Ectodermal cell (in vitro differentiated cells): ENCODE data around the gene SPNS2.

ENCODE experiments used
- H3K27ac ChIP-seq: 2 replicates; pipeline ENCODE4 v1.7.0; 2013; ENCODE audit warnings: mild to moderate bottlenecking, low read depth, low read length; ENCODE audit not compliant: insufficient read depth, poor library complexity, severe bottlenecking
- H3K27me3 ChIP-seq: 2 replicates; pipeline ENCODE4 v1.7.0; 2013; ENCODE audit warnings: mild to moderate bottlenecking, low read length; ENCODE audit not compliant: insufficient read depth, control insufficient read depth, poor library complexity, severe bottlenecking
- H3K36me3 ChIP-seq: one replicate; pipeline ENCODE4 v1.7.0; 2013; ENCODE audit warnings: low read length; ENCODE audit not compliant: control insufficient read depth, insufficient read depth
- H3K4me1 ChIP-seq: one replicate; pipeline ENCODE4 v1.7.0; 2013; ENCODE audit warnings: low read length; ENCODE audit not compliant: control insufficient read depth, insufficient read depth
- H3K4me3 ChIP-seq: 2 replicates; pipeline ENCODE4 v1.7.0; 2013; ENCODE audit warnings: low read depth, low read length, control low read depth; ENCODE audit not compliant: insufficient read depth
- H3K9me3 ChIP-seq: 2 replicates; pipeline ENCODE4 v1.7.0; 2013; ENCODE audit warnings: mild to moderate bottlenecking, low read length, moderate library complexity; ENCODE audit not compliant: control insufficient read depth
- WGBS, 2 experiments: methylation state at CpG; one replicate each; pipeline ENCODE4 v1.1.7; 2013; ENCODE audit warnings: missing lambda C conversion rate in 2 of 2; 5-methylcytosine and 5-hydroxymethylcytosine counted together

Gene SPNS2

GRCh38 chr17:4505187-4505586, 6.5 kb downstream of the SPNS2 start:
- 88 to 89% methylated on average over 5 of the region's 5 CpGs for WGBS, 2 experiments
- Histone ChIP-seq H3K9me3 (no peaks in the 10 kb centered on the region), H3K27ac (no peak overlapping the region)

DNA sequence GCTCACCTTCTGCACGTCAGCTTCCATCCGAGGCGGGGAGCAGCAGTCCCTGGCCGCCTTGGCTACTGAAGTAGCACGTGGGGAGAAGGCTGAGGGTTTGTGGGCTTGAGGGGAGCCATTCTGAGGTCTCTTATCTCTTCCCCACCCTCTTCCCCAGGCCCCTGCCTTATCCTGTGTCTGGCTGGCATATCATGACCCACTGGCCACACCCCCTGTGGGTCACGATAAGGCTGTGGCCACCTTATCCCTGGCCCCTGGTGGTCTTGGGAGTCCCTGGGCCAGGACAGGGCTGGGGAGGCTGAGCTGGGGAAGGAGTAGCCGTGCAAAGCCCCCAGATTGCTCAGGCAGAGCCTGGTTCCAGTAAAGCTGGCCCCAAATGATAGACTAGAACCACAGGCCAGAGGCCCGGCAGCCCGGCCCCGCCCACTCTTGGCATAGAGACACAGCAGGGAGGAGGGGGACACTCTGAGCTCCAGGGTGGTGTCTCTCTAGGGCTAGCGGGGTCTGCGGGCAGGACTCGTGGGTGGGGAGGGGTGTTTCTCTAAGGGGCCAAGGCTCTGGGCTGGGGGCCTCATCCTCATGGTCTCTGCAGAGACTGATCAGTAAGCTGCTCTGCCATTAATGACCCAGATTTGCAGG, 7.6 kb downstream of the SPNS2 start:
- WGBS, 2 experiments, result 85 to 88% methylated on average over 13 of the region's 13 CpGs
- peaks cover 6% of the 10 kb centered on the region for H3K27me3 ChIP-seq
- H3K27ac ChIP-seq, result no peak overlapping the region
- H3K4me1 ChIP-seq, result peaks cover 2% of the 10 kb centered on the region
- H3K4me3 ChIP-seq, result no peak overlapping the region
- no peaks in the 10 kb centered on the region for H3K9me3 ChIP-seq
- no peaks in the 10 kb centered on the region for H3K36me3 ChIP-seq

More at GRCh38 chr17:4505187-4505586, 6.5 kb downstream of the SPNS2 start:
- Histone ChIP-seq H3K27me3 (peaks cover 17% of the 10 kb centered on the region), H3K4me1 (peaks cover 4% of the 10 kb centered on the region), H3K36me3 (no peaks in the 10 kb centered on the region), H3K4me3 (no peak overlapping the region)

GRCh38 chr17:4506892-4507291, 8.2 kb downstream of the SPNS2 start:
- Histone ChIP-seq H3K27me3 (peaks cover under 1% of the 10 kb centered on the region), H3K9me3 (no peaks in the 10 kb centered on the region), H3K4me1 (peaks cover 2% of the 10 kb centered on the region), H3K4me3 (no peak overlapping the region), H3K27ac (no peak overlapping the region), H3K36me3 (no peaks in the 10 kb centered on the region)
- WGBS, 2 experiments, result 92 to 93% methylated on average over 8 of the region's 8 CpGs

GRCh38 chr17:4507361-4508111, 8.9 kb downstream of the SPNS2 start:
- no peaks in the 10 kb centered on the region for H3K27me3 ChIP-seq

DNA sequence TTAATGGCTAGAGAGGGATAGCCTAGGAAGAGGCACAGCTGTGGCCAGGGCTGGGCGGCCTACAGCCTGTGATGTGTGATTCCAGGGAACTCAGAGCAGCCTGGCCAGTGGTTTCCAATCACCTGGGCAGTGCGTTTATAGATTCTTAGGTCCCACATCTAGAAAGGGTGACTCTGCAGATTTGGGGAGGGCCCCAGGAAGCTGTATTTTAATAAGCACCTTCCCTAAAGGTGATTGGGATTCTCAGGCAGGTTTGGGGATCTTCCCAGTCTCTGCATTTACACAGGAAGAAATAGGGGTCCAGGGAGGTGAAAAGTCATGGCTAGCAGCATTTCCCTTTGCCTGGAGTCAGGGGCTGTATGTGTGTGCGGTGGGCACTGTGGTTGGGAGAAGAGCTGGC, 9.5 kb downstream of the SPNS2 start:
- peaks cover 2% of the 10 kb centered on the region for H3K4me1 ChIP-seq
- no peaks in the 10 kb centered on the region for H3K27me3 ChIP-seq
- H3K9me3 ChIP-seq, result no peaks in the 10 kb centered on the region
- no peak overlapping the region for H3K27ac ChIP-seq
- no peaks in the 10 kb centered on the region for H3K36me3 ChIP-seq
- WGBS, 2 experiments, result 95 to 96% methylated on average over 3 of the region's 3 CpGs
- H3K4me3 ChIP-seq, result no peak overlapping the region

More at GRCh38 chr17:4507361-4508111, 8.9 kb downstream of the SPNS2 start:
- no peaks in the 10 kb centered on the region for H3K36me3 ChIP-seq
- H3K4me1 ChIP-seq, result peaks cover 2% of the 10 kb centered on the region
- H3K27ac ChIP-seq, result no peak overlapping the region
- H3K4me3 ChIP-seq, result no peak overlapping the region
- H3K9me3 ChIP-seq, result no peaks in the 10 kb centered on the region
- 91 to 95% methylated on average over 8 of the region's 8 CpGs for WGBS, 2 experiments

- Histone ChIP-seq H3K9me3 (no peaks in the 10 kb centered on the region), H3K36me3 (no peaks in the 10 kb centered on the region), H3K27me3 (no peaks in the 10 kb centered on the region), H3K27ac (no peak overlapping the region), H3K4me3 (no peak overlapping the region), H3K4me1 (peaks cover 2% of the 10 kb centered on the region)
- WGBS, 2 experiments, result 87 to 91% methylated on average over 8 of the region's 8 CpGs
Observed at GRCh38 chr17:4509401-4509800, 10.7 kb downstream of the SPNS2 start.

DNA sequence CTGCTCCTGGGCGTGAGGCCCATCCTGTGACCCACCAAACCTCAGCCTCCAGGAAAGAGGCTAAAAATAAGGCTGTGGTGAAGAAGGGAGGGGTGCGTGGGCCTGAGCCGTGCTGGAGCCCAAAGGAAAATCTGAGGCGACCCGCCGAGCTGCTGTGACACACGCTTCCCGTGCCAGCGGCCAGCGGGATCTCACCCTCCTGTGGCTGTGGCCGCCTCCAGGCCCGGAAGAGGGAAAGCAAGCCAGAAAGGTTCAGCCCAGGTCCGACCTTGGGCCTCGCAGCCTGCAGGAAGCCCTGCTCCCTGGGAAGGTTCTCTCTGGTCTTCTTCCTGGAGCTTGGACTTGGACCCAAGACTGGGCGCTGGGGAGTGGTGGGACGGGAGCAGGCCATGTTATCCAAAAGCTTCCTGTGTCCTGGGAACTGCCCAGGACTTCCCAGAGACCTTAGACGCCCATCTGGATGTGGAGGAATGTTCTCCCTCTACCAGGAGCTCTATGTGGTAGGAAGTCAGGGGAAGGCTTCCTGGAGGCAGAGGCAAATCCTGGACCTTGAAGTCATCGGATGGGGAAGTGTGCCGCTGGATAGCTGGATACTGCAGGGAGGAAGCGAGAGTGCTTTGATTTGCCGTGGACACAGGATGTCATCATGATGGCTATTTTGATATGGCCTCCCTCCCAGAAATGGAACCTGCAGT, 11.4 kb downstream of the SPNS2 start:
- H3K9me3 ChIP-seq, result no peaks in the 10 kb centered on the region
- no peaks in the 10 kb centered on the region for H3K27me3 ChIP-seq
- 95 to 96% methylated on average over 21 of the region's 21 CpGs for WGBS, 2 experiments
- H3K27ac ChIP-seq, result no peak overlapping the region
- H3K4me3 ChIP-seq, result no peak overlapping the region
- no peaks in the 10 kb centered on the region for H3K36me3 ChIP-seq
- H3K4me1 ChIP-seq, result peaks cover 7% of the 10 kb centered on the region

- 88% methylated on average over 11 of the region's 11 CpGs for WGBS, 2 experiments
- no peak overlapping the region for H3K27ac ChIP-seq
- no peaks in the 10 kb centered on the region for H3K36me3 ChIP-seq
- no peak overlapping the region for H3K4me3 ChIP-seq
- peaks cover 7% of the 10 kb centered on the region for H3K4me1 ChIP-seq
- H3K27me3 ChIP-seq, result no peaks in the 10 kb centered on the region
- H3K9me3 ChIP-seq, result no peaks in the 10 kb centered on the region
Observed at GRCh38 chr17:4510618-4510941, 11.9 kb downstream of the SPNS2 start.

DNA sequence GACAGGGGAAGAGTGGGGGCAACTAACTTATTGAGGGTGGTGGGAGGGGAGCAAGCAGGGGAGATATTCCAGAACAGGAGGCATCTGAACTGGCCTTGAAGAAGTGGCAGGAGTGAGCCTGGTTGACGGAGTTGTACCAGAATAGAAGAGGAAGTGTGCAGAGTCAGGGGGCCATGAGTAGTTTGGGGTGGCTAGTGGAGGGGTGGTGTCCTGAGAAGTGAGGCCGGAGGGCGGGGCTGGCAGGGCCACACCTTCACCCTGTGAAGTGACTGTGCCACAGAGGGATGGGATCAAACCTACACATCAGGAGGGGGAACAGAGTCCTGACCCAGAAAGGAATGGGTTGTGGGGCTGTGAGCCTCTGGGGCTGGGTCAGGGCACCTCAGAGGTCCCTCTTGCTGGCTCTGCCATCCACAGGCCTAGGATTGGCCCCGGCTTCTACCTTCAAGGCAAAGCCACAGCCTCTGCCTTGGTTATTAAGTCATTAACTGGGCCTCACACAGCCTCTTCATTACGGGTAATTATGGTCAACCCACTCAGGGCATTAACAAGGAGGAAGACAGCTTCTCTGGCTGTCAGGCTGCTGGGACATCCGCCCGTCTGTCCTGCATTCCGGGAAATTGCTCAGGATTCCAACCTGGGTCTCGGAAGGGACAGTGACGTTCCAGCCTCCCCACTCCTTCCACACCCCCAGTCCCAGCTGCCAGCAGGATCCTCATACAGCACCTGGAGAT, 12.7 kb downstream of the SPNS2 start:
- no peaks in the 10 kb centered on the region for H3K36me3 ChIP-seq
- H3K27me3 ChIP-seq, result no peaks in the 10 kb centered on the region
- H3K9me3 ChIP-seq, result no peaks in the 10 kb centered on the region
- no peak overlapping the region for H3K4me3 ChIP-seq
- 92 to 93% methylated on average over 10 of the region's 10 CpGs for WGBS, 2 experiments
- H3K4me1 ChIP-seq, result peaks cover 6% of the 10 kb centered on the region
- H3K27ac ChIP-seq, result no peak overlapping the region
